ENCODE results near the gene TENM4. TPM values are rescaled to one million over a fixed set of nuclear protein-coding genes. Genes with fewer than 3 reads are reported as not detected.

TENM4 gene
- total RNA-seq, 4 donors from 2014 or later: 7.7 to 39.3 (median 16.1) TPM

- Histone ChIP-seq H3K36me3 (no peaks in the 10 kb centered on the region), H3K9me3 (no peaks in the 10 kb centered on the region), H3K4me1 (no peaks in the 10 kb centered on the region), H3K27ac (no peak overlapping the region), H3K27me3 (no peaks in the 10 kb centered on the region), H3K4me3 (no peak overlapping the region)
- TF ChIP-seq POLR2A (IDR thresholded peaks at IDR 0.05): no peak
- TF ChIP-seq, protein P1, sequence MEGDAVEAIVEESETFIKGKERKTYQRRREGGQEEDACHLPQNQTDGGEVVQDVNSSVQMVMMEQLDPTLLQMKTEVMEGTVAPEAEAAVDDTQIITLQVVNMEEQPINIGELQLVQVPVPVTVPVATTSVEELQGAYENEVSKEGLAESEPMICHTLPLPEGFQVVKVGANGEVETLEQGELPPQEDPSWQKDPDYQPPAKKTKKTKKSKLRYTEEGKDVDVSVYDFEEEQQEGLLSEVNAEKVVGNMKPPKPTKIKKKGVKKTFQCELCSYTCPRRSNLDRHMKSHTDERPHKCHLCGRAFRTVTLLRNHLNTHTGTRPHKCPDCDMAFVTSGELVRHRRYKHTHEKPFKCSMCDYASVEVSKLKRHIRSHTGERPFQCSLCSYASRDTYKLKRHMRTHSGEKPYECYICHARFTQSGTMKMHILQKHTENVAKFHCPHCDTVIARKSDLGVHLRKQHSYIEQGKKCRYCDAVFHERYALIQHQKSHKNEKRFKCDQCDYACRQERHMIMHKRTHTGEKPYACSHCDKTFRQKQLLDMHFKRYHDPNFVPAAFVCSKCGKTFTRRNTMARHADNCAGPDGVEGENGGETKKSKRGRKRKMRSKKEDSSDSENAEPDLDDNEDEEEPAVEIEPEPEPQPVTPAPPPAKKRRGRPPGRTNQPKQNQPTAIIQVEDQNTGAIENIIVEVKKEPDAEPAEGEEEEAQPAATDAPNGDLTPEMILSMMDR (IDR thresholded peaks at IDR 0.05): no peak
- intact Hi-C loops (cut with DNase I): no loop called here
- WGBS, 2 donors: 54 to 57% methylated on average over 3 of the region's 3 CpGs
- DNase-seq: no peak
These were observed 386.2 kb downstream of the TENM4 start for GRCh38 chr11:79054636-79055035.

DNA sequence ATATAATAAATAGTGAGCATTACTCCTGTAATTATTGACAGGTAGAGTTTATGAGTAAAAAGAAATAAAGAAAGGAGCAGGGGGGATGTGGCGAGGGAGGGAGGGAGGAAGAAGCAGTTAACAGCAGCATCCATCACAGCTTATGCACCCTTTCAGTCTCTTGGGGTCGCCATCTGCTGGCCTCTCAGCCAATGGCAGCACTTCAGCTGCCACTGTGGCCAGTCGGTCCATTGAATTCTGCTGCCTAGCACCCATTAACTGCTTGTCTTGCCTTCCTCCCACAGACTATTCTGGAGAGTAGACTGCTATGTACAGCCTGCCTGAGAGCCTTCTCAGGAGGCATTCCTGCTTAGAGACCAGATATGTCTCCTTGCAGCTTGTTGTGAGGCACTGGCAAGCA is 388.3 kb downstream of the TENM4 start:
- Histone ChIP-seq H3K4me3 (no peak overlapping the region), H3K4me1 (no peaks in the 10 kb centered on the region), H3K27me3 (no peaks in the 10 kb centered on the region), H3K9me3 (no peaks in the 10 kb centered on the region), H3K36me3 (no peaks in the 10 kb centered on the region), H3K27ac (no peak overlapping the region)
- intact Hi-C loops (cut with DNase I): no loop called here
- TF ChIP-seq, protein P1 (IDR thresholded peaks at IDR 0.05): peak in 2 of 6 experiments; percentile 23 to 29
- no peak for TF ChIP-seq POLR2A (IDR thresholded peaks at IDR 0.05)
- no peak for DNase-seq
- 38 to 63% methylated on average over 3 of the region's 3 CpGs for WGBS, 2 donors

- DNase-seq: no peak
- intact Hi-C loops (cut with DNase I): no loop called here
These were observed 390.0 kb downstream of the TENM4 start for GRCh38 chr11:79050786-79051185.

DNA sequence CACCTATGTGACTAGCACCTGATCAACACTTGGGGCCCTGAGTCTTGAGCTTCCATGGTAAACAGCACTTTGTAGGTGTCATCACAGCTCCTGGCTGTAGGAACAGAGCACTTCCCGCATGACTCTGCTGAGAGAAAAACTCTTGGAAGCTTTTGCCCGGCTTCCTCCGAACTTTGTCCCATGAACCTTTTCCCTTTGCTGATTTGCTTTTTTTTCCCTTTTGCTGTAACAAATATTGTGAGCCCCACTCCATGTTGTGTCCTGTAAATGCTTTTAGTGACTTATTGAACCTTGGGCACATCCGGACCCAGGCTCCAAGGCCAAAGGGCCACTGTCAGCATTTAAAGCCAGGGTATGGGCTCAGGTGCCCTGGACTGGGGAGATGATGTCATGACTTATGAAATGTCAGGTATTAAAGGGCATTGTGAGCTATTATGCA is 391.1 kb downstream of the TENM4 start:
- H3K9me3 ChIP-seq: no peaks in the 10 kb centered on the region
- H3K27ac ChIP-seq: no peak overlapping the region
- no peak overlapping the region for H3K4me3 ChIP-seq
- 94 to 95% methylated on average over 4 of the region's 4 CpGs for WGBS, 2 donors
- no peaks in the 10 kb centered on the region for H3K27me3 ChIP-seq
- no peak for DNase-seq
- TF ChIP-seq POLR2A (IDR thresholded peaks at IDR 0.05): no peak
- TF ChIP-seq, protein P1 (IDR thresholded peaks at IDR 0.05): no peak
- intact Hi-C loops (cut with DNase I): no loop called here
- H3K36me3 ChIP-seq: no peaks in the 10 kb centered on the region
- peaks cover 0 to 19% (median 4%) of the 10 kb centered on the region in 3 donors for H3K4me1 ChIP-seq

More at GRCh38 chr11:79050786-79051185, 390.0 kb downstream of the TENM4 start:
- no peaks in the 10 kb centered on the region for H3K9me3 ChIP-seq
- no peaks in the 10 kb centered on the region for H3K27me3 ChIP-seq
- no peak overlapping the region for H3K4me3 ChIP-seq
- H3K4me1 ChIP-seq: peaks cover 0 to 9% (median 4%) of the 10 kb centered on the region in 3 donors
- 46 to 75% methylated on average over 3 of the region's 3 CpGs for WGBS, 2 donors
- H3K27ac ChIP-seq: no peak overlapping the region
- H3K36me3 ChIP-seq: no peaks in the 10 kb centered on the region
- TF ChIP-seq, protein P1 (IDR thresholded peaks at IDR 0.05): no peak
- no peak for TF ChIP-seq POLR2A (IDR thresholded peaks at IDR 0.05)

DNA sequence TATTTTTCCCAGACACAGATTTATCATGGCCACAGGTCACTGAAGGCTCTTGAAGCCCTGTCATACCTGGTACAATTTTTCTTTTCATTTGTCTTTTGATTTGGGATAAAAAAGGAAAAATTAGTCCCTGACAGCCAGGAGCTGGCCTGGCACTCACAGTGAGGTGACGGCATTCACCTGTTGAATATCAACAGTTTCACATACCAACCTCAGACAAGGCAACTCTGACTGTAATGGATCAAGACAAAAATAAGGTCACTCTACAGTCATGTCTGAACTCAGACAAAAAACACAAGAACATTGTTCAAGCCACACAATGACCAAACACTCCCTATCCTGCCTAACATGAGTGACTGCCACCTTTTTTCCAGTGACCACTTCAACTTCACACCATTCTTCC is 392.9 kb downstream of the TENM4 start:
- Histone ChIP-seq H3K27me3 (no peaks in the 10 kb centered on the region), H3K4me1 (peaks cover 6 to 37% (median 14%) of the 10 kb centered on the region in 3 donors), H3K36me3 (no peaks in the 10 kb centered on the region), H3K9me3 (no peaks in the 10 kb centered on the region), H3K27ac (no peak overlapping the region), H3K4me3 (no peak overlapping the region)
- intact Hi-C loops (cut with DNase I): no loop called here
- WGBS, 2 donors: 93 to 100% methylated on average over 1 of the region's 1 CpG
- TF ChIP-seq POLR2A (IDR thresholded peaks at IDR 0.05): no peak
- TF ChIP-seq, protein P1 (IDR thresholded peaks at IDR 0.05): no peak
- DNase-seq: no peak
